WTC11 (cell line): ENCODE measurements around the gene CA11. TPM values are rescaled to one million over a fixed set of nuclear protein-coding genes. Genes with fewer than 3 reads are reported as not detected.
"Not testable (repeated sequence)": the region's sequence is repeated elsewhere in the genome, so short reads cannot be mapped to it uniquely, and the experiment has no call there.

Experiments used
- ATAC-seq: fragments of 200-7000 bp; cut with Tn5 transposase; 2 replicates; pipeline ENCODE4 v1.10.0; 2021; ENCODE audit warnings: mild to moderate bottlenecking, moderate library complexity
- CTCF ChIA-PET: fragments of 300-600 bp; sonication (Branson Sonifier 250); formaldehyde crosslinking; loops from one replicate; lab custom pipeline; 2021; ENCODE audit warnings: antibody characterized with exemption; lab: Charles Lee
- POLR2A ChIA-PET: fragments of 350-600 bp; sonication (Branson Sonifier 250); formaldehyde crosslinking; loops from one replicate; lab custom pipeline; 2021; ENCODE audit warnings: antibody characterized with exemption; lab: Charles Lee
- DNase-seq: peaks from one replicate; pipeline ENCODE4 v3.0.0; 2021; ENCODE audit warnings: low spot score
- H3K27ac Mint-ChIP-seq: 2 replicates; pipeline ENCODE4 v1.8.0; 2021; ENCODE audit warnings: mixed read lengths
- H3K27me3 Mint-ChIP-seq: 2 replicates; pipeline ENCODE4 v1.8.0; 2021; ENCODE audit warnings: low read depth, mild to moderate bottlenecking, moderate library complexity, mixed read lengths
- H3K36me3 Mint-ChIP-seq: 2 replicates; pipeline ENCODE4 v1.8.0; 2021; ENCODE audit warnings: mixed read lengths
- H3K4me1 Mint-ChIP-seq: 2 replicates; pipeline ENCODE4 v1.8.0; 2022; ENCODE audit warnings: mixed read lengths
- H3K4me3 Mint-ChIP-seq: 2 replicates; pipeline ENCODE4 v1.8.0; 2021; ENCODE audit warnings: mild to moderate bottlenecking, moderate library complexity, mixed read lengths
- H3K9me3 Mint-ChIP-seq: 2 replicates; pipeline ENCODE4 v1.8.0; 2021; ENCODE audit warnings: mixed read lengths
- CBFB ChIP-seq: sonication (generic); formaldehyde crosslinking; IDR thresholded peaks from 2 replicates; pipeline ENCODE4 v1.8.1; 2022; ENCODE audit warnings: mild to moderate bottlenecking, low read depth, missing genetic modification reagents
- CREM ChIP-seq: sonication (generic); formaldehyde crosslinking; IDR thresholded peaks from 2 replicates; pipeline ENCODE4 v1.8.1; 2022; ENCODE audit warnings: mild to moderate bottlenecking, missing genetic modification reagents, moderate library complexity
- ESRRA ChIP-seq: sonication (generic); formaldehyde crosslinking; IDR thresholded peaks from 2 replicates; pipeline ENCODE4 v1.8.1; 2022; ENCODE audit warnings: mild to moderate bottlenecking, missing genetic modification reagents, borderline replicate concordance
- FOXK1 ChIP-seq: sonication (generic); formaldehyde crosslinking; IDR thresholded peaks from 2 replicates; pipeline ENCODE4 v1.8.0; 2022; ENCODE audit warnings: mild to moderate bottlenecking, moderate library complexity, missing genetic modification reagents
- OVOL2 ChIP-seq: fragments of 250-450 bp; sonication (Bioruptor Pico); IDR thresholded peaks from 2 replicates; pipeline ENCODE4 v1.9.0; 2021; ENCODE audit warnings: mild to moderate bottlenecking, borderline replicate concordance
- SMAD4 ChIP-seq: sonication (generic); formaldehyde crosslinking; IDR thresholded peaks from 2 replicates; pipeline ENCODE4 v1.8.0; 2022; ENCODE audit warnings: mild to moderate bottlenecking, missing genetic modification reagents
- ZNF232 ChIP-seq: sonication (generic); formaldehyde crosslinking; IDR thresholded peaks from 2 replicates; pipeline ENCODE4 v1.8.0; 2022; ENCODE audit warnings: mild to moderate bottlenecking, missing genetic modification reagents
- ZNF396 ChIP-seq: fragments of 250-450 bp; sonication (Bioruptor Pico); IDR thresholded peaks from 2 replicates; pipeline ENCODE4 v1.8.0; 2021; ENCODE audit warnings: mild to moderate bottlenecking, moderate library complexity, borderline replicate concordance
- total RNA-seq: library from RNA; stranded (reverse); gene quantifications from 3 replicates; pipeline ENCODE4 v1.2.3, GENCODE V29; 2021
- TF ChIP-seq, protein P1 (sequence below): sonication (generic); formaldehyde crosslinking; IDR thresholded peaks from 2 replicates; pipeline ENCODE4 v1.8.0; 2023; ENCODE audit warnings: missing genetic modification reagents, mild to moderate bottlenecking, borderline replicate concordance
- TF ChIP-seq, protein P2 (sequence below): sonication (generic); formaldehyde crosslinking; IDR thresholded peaks from 2 replicates; pipeline ENCODE4 v1.8.1; 2022; ENCODE audit warnings: missing genetic modification reagents, borderline replicate concordance
- TF ChIP-seq, protein P3 (sequence below): fragments of 250-450 bp; sonication (Bioruptor Pico); IDR thresholded peaks from 2 replicates; pipeline ENCODE4 v1.9.0; 2021; ENCODE audit warnings: mild to moderate bottlenecking
- TF ChIP-seq, protein P4 (sequence below): sonication (generic); formaldehyde crosslinking; conservative IDR thresholded peaks from 2 replicates; pipeline ENCODE4 v1.8.1; 2023; ENCODE audit warnings: mild to moderate bottlenecking, low read depth, missing genetic modification reagents, moderate library complexity
- TF ChIP-seq, protein P5 (sequence below): fragments of 250-450 bp; sonication (Bioruptor Pico); IDR thresholded peaks from 2 replicates; pipeline ENCODE4 v1.9.0; 2021; ENCODE audit warnings: mild to moderate bottlenecking
- TF ChIP-seq, protein P6 (sequence below): fragments of 250-450 bp; sonication (Bioruptor Pico); IDR thresholded peaks from 2 replicates; pipeline ENCODE4 v1.8.0; 2021; ENCODE audit warnings: mild to moderate bottlenecking
- TF ChIP-seq, protein P7 (sequence below): fragments of 250-450 bp; sonication (Bioruptor Pico); IDR thresholded peaks from 2 replicates; pipeline ENCODE4 v2.1.2; 2022; ENCODE audit warnings: mild to moderate bottlenecking, moderate library complexity
- TF ChIP-seq, protein P8 (sequence below): sonication (generic); formaldehyde crosslinking; IDR thresholded peaks from 2 replicates; pipeline ENCODE4 v1.8.1; 2022; ENCODE audit warnings: low read depth, mild to moderate bottlenecking, moderate library complexity, missing genetic modification reagents, borderline replicate concordance

The CA11 gene
- total RNA-seq, 1 experiment from 2014 or later, result 41.4 TPM

DNA sequence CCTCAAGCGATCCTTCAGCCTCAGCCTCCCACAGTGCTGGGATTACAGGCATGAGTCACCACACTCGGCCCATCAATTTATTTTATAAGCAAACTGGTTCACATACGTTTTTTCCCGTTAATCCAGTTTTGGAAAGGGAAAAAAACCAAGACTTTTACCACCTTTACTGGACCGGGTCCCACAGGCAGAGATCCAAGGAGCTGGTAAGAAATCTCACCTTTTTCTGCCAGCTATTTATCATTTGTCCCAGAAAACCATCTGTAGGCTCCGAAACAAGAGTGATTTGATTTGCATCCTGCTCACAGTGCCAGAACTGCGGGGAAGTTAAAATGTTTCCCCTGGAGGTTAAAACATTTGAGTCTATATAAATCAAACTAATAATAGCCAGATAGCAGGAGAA is 43.5 kb upstream of the CA11 start (continued):
- TF ChIP-seq, protein P1, sequence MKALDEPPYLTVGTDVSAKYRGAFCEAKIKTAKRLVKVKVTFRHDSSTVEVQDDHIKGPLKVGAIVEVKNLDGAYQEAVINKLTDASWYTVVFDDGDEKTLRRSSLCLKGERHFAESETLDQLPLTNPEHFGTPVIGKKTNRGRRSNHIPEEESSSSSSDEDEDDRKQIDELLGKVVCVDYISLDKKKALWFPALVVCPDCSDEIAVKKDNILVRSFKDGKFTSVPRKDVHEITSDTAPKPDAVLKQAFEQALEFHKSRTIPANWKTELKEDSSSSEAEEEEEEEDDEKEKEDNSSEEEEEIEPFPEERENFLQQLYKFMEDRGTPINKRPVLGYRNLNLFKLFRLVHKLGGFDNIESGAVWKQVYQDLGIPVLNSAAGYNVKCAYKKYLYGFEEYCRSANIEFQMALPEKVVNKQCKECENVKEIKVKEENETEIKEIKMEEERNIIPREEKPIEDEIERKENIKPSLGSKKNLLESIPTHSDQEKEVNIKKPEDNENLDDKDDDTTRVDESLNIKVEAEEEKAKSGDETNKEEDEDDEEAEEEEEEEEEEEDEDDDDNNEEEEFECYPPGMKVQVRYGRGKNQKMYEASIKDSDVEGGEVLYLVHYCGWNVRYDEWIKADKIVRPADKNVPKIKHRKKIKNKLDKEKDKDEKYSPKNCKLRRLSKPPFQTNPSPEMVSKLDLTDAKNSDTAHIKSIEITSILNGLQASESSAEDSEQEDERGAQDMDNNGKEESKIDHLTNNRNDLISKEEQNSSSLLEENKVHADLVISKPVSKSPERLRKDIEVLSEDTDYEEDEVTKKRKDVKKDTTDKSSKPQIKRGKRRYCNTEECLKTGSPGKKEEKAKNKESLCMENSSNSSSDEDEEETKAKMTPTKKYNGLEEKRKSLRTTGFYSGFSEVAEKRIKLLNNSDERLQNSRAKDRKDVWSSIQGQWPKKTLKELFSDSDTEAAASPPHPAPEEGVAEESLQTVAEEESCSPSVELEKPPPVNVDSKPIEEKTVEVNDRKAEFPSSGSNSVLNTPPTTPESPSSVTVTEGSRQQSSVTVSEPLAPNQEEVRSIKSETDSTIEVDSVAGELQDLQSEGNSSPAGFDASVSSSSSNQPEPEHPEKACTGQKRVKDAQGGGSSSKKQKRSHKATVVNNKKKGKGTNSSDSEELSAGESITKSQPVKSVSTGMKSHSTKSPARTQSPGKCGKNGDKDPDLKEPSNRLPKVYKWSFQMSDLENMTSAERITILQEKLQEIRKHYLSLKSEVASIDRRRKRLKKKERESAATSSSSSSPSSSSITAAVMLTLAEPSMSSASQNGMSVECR (CRISPR knock-in tag), result no peak
- TF ChIP-seq SMAD4 (CRISPR knock-in tag) (no peak), ZNF396 (CRISPR knock-in tag) (no peak), OVOL2 (CRISPR knock-in tag) (no peak)
- TF ChIP-seq, protein P2, sequence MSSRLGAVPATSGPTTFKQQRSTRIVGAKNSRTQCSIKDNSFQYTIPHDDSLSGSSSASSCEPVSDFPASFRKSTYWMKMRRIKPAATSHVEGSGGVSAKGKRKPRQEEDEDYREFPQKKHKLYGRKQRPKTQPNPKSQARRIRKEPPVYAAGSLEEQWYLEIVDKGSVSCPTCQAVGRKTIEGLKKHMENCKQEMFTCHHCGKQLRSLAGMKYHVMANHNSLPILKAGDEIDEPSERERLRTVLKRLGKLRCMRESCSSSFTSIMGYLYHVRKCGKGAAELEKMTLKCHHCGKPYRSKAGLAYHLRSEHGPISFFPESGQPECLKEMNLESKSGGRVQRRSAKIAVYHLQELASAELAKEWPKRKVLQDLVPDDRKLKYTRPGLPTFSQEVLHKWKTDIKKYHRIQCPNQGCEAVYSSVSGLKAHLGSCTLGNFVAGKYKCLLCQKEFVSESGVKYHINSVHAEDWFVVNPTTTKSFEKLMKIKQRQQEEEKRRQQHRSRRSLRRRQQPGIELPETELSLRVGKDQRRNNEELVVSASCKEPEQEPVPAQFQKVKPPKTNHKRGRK (CRISPR knock-in tag), result no peak
- TF ChIP-seq, protein P3, sequence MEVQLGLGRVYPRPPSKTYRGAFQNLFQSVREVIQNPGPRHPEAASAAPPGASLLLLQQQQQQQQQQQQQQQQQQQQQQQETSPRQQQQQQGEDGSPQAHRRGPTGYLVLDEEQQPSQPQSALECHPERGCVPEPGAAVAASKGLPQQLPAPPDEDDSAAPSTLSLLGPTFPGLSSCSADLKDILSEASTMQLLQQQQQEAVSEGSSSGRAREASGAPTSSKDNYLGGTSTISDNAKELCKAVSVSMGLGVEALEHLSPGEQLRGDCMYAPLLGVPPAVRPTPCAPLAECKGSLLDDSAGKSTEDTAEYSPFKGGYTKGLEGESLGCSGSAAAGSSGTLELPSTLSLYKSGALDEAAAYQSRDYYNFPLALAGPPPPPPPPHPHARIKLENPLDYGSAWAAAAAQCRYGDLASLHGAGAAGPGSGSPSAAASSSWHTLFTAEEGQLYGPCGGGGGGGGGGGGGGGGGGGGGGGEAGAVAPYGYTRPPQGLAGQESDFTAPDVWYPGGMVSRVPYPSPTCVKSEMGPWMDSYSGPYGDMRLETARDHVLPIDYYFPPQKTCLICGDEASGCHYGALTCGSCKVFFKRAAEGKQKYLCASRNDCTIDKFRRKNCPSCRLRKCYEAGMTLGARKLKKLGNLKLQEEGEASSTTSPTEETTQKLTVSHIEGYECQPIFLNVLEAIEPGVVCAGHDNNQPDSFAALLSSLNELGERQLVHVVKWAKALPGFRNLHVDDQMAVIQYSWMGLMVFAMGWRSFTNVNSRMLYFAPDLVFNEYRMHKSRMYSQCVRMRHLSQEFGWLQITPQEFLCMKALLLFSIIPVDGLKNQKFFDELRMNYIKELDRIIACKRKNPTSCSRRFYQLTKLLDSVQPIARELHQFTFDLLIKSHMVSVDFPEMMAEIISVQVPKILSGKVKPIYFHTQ (CRISPR knock-in tag), result no peak
- TF ChIP-seq, all 79 proteins: peak for 0

DNA sequence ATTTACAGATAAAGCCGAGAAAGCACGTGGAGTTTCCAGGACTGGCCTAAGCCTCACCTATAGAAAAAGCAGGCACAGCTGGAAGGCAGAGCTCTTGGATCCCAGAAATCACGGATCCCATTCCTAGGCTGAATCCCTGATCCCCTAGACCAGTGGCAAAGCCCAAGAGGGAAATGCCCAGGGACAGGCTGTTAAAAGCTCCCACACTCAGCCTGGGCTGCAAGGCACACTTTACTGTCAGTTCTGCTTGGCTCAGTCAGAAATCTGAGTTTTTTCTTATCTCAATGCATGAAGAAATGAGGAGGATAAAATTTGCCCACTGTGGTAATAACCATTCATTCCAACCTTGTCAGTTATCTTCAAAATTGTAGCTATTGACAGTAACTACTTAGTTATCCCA is 41.8 kb upstream of the CA11 start:
- TF ChIP-seq ZNF232 (CRISPR knock-in tag), result no peak
- TF ChIP-seq, protein P4, sequence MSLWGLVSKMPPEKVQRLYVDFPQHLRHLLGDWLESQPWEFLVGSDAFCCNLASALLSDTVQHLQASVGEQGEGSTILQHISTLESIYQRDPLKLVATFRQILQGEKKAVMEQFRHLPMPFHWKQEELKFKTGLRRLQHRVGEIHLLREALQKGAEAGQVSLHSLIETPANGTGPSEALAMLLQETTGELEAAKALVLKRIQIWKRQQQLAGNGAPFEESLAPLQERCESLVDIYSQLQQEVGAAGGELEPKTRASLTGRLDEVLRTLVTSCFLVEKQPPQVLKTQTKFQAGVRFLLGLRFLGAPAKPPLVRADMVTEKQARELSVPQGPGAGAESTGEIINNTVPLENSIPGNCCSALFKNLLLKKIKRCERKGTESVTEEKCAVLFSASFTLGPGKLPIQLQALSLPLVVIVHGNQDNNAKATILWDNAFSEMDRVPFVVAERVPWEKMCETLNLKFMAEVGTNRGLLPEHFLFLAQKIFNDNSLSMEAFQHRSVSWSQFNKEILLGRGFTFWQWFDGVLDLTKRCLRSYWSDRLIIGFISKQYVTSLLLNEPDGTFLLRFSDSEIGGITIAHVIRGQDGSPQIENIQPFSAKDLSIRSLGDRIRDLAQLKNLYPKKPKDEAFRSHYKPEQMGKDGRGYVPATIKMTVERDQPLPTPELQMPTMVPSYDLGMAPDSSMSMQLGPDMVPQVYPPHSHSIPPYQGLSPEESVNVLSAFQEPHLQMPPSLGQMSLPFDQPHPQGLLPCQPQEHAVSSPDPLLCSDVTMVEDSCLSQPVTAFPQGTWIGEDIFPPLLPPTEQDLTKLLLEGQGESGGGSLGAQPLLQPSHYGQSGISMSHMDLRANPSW (CRISPR knock-in tag), result no peak
- no peak for TF ChIP-seq SMAD4 (CRISPR knock-in tag)
- TF ChIP-seq, protein P5, sequence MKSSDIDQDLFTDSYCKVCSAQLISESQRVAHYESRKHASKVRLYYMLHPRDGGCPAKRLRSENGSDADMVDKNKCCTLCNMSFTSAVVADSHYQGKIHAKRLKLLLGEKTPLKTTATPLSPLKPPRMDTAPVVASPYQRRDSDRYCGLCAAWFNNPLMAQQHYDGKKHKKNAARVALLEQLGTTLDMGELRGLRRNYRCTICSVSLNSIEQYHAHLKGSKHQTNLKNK (CRISPR knock-in tag), result no peak
- no peak for TF ChIP-seq ZNF396 (CRISPR knock-in tag)
- TF ChIP-seq, protein P6, sequence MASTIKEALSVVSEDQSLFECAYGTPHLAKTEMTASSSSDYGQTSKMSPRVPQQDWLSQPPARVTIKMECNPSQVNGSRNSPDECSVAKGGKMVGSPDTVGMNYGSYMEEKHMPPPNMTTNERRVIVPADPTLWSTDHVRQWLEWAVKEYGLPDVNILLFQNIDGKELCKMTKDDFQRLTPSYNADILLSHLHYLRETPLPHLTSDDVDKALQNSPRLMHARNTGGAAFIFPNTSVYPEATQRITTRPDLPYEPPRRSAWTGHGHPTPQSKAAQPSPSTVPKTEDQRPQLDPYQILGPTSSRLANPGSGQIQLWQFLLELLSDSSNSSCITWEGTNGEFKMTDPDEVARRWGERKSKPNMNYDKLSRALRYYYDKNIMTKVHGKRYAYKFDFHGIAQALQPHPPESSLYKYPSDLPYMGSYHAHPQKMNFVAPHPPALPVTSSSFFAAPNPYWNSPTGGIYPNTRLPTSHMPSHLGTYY (CRISPR knock-in tag), result no peak
- no peak for TF ChIP-seq CREM (CRISPR knock-in tag)
- no peak for TF ChIP-seq ESRRA (CRISPR knock-in tag)
- no peak for TF ChIP-seq FOXK1 (CRISPR knock-in tag)
- no peak for TF ChIP-seq CBFB (CRISPR knock-in tag)
- TF ChIP-seq, protein P7, sequence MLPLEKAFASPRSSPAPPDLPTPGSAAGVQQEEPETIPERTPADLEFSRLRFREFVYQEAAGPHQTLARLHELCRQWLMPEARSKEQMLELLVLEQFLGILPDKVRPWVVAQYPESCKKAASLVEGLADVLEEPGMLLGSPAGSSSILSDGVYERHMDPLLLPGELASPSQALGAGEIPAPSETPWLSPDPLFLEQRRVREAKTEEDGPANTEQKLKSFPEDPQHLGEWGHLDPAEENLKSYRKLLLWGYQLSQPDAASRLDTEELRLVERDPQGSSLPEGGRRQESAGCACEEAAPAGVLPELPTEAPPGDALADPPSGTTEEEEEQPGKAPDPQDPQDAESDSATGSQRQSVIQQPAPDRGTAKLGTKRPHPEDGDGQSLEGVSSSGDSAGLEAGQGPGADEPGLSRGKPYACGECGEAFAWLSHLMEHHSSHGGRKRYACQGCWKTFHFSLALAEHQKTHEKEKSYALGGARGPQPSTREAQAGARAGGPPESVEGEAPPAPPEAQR (CRISPR knock-in tag), result no peak
- TF ChIP-seq, protein P8, sequence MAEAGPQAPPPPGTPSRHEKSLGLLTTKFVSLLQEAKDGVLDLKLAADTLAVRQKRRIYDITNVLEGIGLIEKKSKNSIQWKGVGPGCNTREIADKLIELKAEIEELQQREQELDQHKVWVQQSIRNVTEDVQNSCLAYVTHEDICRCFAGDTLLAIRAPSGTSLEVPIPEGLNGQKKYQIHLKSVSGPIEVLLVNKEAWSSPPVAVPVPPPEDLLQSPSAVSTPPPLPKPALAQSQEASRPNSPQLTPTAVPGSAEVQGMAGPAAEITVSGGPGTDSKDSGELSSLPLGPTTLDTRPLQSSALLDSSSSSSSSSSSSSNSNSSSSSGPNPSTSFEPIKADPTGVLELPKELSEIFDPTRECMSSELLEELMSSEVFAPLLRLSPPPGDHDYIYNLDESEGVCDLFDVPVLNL (CRISPR knock-in tag), result no peak
- H3K4me3 Mint-ChIP-seq, result no peak overlapping the region
- POLR2A ChIA-PET, result no interaction called here
- no peaks in the 10 kb centered on the region for H3K4me1 Mint-ChIP-seq
- ATAC-seq (no peak), DNase-seq (no peak)
- CTCF ChIA-PET, result interaction anchor here (0.7 to 1.0 kb wide), 2 partner anchors 12 to 51 kb away, joined by 3 read pairs; no protein-coding TSS in a partner anchor
- no peaks in the 10 kb centered on the region; the same call in none of the 2 replicates for H3K27me3 Mint-ChIP-seq
- no peaks in the 10 kb centered on the region for H3K9me3 Mint-ChIP-seq
- H3K27ac Mint-ChIP-seq, result no peak overlapping the region
- H3K36me3 Mint-ChIP-seq, result no peaks in the 10 kb centered on the region

DNA sequence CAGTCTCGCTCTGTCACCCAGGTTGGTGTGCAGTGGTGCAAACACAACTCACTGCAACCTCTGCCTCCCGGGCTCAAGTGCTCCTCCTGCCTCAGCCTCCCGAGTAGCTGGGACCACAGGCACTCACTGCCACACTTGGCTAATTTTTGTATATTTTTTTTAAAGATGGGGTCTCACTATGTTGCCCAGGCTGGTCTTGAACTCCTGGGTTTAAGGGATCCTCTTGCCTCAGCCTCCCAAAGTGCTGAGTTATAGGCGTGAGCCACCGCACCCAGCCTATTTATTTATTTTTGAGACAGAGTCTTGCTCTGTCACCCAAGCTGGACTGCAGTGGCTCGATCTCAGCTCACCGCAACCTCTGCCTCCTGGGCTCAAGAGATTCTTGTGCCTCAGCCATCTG is 40.6 kb upstream of the CA11 start:
- POLR2A ChIA-PET, result interaction anchor here (0.6 kb wide), 1 partner anchor 90 kb away, joined by 5 read pairs; no protein-coding TSS in a partner anchor
- H3K36me3 Mint-ChIP-seq, ATAC-seq, CTCF ChIA-PET, H3K4me1 Mint-ChIP-seq, H3K27me3 Mint-ChIP-seq, H3K9me3 Mint-ChIP-seq, DNase-seq, H3K4me3 Mint-ChIP-seq, H3K27ac Mint-ChIP-seq: not testable (repeated sequence)
